ENCODE results near the gene SOX6.

DNA sequence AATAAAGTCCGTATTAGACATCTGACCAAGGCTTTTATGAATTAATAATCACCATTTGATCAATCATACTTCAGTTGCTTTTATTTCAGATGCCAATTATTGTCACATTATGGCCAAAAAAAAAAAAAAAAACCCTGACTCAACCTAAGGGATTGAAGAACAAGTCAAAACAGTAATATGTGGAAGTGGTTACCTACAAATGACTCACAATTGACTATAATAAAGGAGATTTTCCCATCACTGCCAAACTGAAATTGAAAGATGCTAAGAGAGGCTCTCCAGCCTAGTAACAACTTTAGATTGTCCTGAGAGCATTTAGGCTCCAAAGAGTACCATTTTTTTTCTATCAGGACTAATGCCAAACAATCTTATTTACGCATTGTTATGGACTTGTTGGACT, 35.2 kb downstream of the SOX6 start:
- TF ChIP-seq, protein P1, sequence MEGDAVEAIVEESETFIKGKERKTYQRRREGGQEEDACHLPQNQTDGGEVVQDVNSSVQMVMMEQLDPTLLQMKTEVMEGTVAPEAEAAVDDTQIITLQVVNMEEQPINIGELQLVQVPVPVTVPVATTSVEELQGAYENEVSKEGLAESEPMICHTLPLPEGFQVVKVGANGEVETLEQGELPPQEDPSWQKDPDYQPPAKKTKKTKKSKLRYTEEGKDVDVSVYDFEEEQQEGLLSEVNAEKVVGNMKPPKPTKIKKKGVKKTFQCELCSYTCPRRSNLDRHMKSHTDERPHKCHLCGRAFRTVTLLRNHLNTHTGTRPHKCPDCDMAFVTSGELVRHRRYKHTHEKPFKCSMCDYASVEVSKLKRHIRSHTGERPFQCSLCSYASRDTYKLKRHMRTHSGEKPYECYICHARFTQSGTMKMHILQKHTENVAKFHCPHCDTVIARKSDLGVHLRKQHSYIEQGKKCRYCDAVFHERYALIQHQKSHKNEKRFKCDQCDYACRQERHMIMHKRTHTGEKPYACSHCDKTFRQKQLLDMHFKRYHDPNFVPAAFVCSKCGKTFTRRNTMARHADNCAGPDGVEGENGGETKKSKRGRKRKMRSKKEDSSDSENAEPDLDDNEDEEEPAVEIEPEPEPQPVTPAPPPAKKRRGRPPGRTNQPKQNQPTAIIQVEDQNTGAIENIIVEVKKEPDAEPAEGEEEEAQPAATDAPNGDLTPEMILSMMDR (IDR thresholded peaks at IDR 0.05): no peak
- TF ChIP-seq POLR2A (IDR thresholded peaks at IDR 0.05): no peak
